GM18502 (cell line): ENCODE measurements around the gene EMCN.

Experiments used
- ATAC-seq: cut with Tn5 transposase; IDR thresholded peaks from one replicate; pipeline ENCODE4 v1.9.1; 2021; ENCODE audit warnings: mild to moderate bottlenecking; ENCODE audit not compliant: unreplicated experiment, poor library complexity

The EMCN gene

DNA sequence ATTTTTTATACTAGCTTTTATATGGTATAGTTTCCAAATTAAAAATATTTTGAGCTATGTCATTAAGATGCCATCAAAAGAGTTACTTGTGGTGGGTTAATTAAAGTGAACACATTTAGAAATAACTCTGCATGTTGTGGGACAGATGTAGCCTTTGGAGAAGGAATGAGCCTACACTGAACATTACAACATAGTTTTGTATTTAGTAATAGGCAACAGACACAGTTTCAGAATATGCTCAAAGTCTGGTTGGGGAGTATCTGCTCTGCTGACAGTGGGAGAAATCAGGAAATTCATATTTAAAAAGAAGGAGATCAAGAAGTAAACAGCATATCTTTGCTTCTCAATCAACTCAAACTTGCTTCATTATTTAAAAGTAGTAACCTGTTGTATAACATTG is 23.7 kb downstream of the EMCN start:
- ATAC-seq: no peak

- ATAC-seq: no peak
Observed at GRCh38 chr4:100493756-100494155, 24.1 kb downstream of the EMCN start.

DNA sequence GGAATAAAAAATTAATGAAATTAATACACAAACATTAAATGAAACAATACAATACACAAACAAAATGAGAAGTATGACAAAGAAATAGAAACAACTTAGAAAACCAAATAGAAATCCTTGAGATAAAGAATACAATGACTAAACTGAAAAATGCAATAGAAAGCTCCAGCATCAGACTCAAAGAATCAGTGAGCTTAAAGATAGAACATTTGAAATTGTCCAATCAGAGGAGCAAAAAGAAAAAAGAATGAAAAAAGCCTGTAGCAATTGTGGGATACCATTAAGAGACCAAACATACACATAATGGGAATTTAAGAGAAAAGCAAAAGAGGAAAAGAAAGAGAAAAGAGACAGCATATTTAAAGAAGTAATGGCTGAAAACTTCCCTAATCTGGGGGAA is 25.7 kb downstream of the EMCN start:
- no peak for ATAC-seq

DNA sequence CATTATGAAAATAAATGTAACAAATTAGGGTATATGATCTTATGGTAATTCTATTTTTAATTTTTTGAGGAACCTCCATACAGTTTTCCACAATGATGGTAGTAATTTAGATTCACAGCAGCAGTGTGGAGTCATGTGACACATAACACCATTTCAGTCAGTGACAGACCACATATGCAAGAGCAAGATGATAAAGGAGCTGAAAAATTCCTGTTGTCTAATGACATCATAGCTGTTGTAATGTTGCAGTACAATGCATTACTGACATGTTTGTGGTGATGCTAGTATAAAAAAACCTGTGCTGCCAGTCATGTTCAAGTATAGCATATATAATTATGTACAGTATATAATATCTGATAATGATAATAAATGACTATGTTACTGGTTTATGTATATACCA is 28.5 kb downstream of the EMCN start:
- no peak for ATAC-seq

GRCh38 chr4:100486496-100486895 is 31.3 kb downstream of the EMCN start:
- ATAC-seq: no peak

- ATAC-seq: no peak
Observed at GRCh38 chr4:100483796-100484195, 34.0 kb downstream of the EMCN start.

DNA sequence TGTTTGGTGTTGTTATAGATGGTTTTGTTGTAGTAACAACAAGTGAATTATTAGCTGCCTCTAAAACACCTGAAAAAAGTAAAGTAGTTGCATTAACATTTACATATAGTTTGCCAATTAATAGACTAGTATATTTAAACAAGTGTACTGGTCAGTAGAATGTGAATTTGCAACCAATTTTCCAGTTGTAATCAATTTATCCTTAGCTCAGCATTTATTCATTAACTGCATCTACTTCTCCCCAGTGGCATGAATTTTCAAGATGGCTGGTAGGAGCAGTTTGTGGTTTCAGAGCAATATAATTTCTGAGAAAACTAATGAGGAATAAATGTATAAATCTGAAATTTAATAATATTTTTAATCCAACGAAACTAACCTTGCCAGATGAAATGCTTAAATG is 37.9 kb downstream of the EMCN start:
- no peak for ATAC-seq

DNA sequence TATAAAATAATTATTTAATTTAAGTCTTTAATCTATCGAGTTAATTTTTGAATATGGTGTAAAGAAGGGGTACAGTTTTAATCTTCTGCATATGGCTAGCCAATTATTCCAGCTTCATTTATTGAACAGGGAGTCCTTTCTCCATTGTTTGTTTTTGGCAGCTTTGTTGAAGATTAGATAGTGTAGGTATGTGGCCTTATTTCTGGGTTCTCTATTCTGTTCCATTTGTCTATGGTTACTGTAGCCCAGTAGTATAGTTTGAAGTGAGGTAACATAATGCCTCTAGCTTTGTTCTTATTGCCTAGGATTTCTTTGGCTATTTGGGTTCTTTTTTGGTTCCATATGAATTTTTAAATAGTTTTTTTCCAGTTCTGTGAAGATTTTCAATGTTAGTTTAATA is 48.3 kb downstream of the EMCN start:
- ATAC-seq: no peak

DNA sequence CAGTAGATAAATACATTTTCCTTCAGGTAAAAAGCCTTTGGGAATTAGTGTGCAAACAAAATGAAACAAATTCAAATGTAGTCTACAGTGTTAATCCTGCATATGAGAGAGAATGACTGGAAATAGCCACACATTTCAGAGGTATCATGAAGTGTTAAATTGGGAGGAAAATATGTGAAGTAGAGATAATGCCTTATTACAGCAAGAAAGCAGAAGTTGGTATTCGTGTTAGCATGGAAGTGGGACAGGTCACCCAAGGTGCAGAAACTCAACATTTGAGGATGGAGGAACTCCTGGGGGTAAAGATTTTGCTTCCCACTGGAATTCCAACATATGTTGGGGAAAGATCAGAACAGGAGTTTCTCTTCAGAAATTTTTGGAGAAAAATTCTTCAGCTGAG is 51.3 kb downstream of the EMCN start:
- ATAC-seq: no peak

GRCh38 chr4:100461807-100462605 is 55.8 kb downstream of the EMCN start:
- ATAC-seq: no peak

- no peak for ATAC-seq
Observed at GRCh38 chr4:100450449-100450848, 67.4 kb downstream of the EMCN start.

- ATAC-seq: no peak
Observed at GRCh38 chr4:100431416-100431815, 86.4 kb downstream of the EMCN start.

GRCh38 chr4:100430451-100430850 is 87.4 kb downstream of the EMCN start:
- ATAC-seq: no peak

GRCh38 chr4:100429616-100430015 is 88.2 kb downstream of the EMCN start:
- no peak for ATAC-seq

DNA sequence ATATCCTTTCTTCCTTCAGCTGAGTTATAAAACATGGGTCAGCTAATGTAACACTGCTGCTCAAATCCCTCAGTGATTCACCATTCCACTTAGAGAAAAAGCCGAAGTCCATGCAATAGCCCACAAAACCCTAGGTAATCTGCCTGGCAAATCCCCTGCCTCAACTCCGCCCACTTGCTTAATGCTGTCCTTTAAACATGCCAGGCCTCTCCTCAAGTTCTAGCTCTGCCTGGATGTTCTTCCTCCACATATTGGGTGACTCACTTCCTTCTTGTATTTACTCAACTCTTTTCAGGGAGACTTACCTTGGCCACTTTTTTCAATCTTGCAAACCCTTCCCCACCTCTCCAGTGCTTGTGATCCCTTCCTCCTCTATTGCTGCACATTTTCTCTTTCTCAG is 89.8 kb downstream of the EMCN start:
- no peak for ATAC-seq

GRCh38 chr4:100424376-100424775 is 93.4 kb downstream of the EMCN start:
- ATAC-seq: no peak

GRCh38 chr4:100422894-100423293 is 94.9 kb downstream of the EMCN start:
- no peak for ATAC-seq

DNA sequence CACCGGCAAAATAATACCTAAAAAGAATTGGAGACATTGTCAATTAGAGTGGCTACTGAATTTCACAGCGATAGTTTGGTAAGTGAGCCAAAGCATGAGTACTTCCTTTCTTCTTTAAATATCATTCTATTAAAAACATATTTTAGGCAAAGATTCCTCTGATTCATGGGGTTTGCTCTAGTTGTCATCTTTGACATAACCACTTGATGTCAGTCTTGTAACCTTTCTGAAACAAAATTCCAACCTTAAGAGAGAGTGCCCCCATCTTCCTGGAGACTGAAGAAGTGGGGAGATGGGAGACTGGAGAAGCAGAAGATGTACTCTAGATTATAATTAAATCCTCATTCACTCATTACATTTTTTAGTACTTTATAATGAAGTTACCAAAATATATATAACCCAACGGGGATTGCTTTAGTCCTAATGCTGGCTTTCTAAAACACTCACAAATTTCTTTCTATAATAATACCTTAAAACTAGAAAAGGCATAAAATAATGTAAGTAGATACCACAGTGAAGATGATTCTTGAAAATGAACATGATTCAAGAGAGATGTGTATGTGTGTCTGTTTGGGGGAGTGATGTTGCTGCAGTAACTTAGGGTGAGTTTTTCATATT is 96.4 kb downstream of the EMCN start:
- ATAC-seq: no peak

GRCh38 chr4:100420571-100420970 is 97.3 kb downstream of the EMCN start:
- ATAC-seq: no peak

DNA sequence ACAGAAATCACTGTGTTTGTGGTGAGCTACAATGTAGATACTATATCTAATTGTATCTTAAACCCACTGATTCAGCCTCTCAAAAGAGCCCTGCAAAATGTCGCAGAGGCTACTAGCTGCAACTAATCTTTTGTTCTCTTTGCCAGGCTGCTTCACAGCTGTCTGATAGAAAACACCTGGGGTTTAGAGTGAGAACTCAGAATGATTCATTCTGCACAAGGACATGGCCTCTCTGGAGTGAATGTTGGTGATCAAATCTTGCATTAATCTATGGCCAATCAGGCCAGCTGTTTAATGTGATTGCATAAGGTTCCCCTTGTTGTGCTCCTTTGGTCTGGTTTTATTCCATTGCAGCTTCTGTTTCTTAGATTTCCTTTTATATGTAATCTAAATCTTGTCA is 100.3 kb downstream of the EMCN start:
- ATAC-seq: no peak

DNA sequence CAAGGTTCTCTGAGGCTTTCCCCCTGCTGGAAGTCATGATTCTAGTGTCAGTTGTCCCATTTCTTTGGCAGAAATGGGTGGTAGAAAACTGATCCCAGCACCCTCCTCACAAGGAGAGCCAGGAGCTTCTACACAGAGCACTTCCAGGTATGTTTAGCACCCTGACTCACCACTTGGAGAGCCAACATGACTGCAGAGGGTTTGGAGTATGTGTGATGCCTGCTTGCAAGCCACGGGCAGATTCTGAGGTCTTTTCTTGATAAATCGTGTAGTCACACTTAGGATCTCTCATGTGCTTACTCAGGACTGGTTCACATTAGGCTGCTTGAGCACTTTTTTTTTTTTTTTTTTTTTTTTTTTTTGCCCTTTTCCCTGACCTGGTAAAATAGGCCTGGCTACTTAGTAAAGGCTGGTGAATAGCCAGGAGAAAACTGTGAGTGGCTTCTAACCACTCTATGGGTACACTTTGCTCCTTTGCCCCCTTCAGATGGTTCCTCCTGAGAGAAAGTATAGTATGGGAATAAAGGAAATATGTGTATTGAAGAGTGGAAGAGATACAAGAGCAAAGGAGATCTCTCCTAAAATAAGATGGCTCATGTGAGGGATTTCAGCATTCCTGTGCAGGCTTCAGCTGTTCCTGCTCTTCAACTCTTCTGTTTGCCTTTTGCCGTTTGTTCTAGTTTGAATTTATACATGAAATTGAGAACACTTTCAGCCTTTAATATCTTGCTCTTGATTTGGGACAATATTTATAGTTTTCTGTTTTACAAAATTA is 103.6 kb downstream of the EMCN start:
- ATAC-seq: no peak
